Measurements from ENCODE around the gene CD151.

The CD151 gene

GRCh38 chr11:832529-833113 is at the start of gene CD151:
CD151 (plus strand) TSS chr11:832952; CDS start chr11:836070, 3,118 bp downstream.
- DNase-seq, result peak in 1 of 2 donors; percentile 69

- DNase-seq, result peak in 1 of 2 donors; percentile 47
Measured at GRCh38 chr11:783581-784015, 49.2 kb upstream of the CD151 start.

- DNase-seq, result no peak
Measured at GRCh38 chr11:786235-787083, 46.3 kb upstream of the CD151 start.

- no peak for DNase-seq
Measured at GRCh38 chr11:787084-787675, 45.6 kb upstream of the CD151 start.

- DNase-seq, result no peak
Measured at GRCh38 chr11:788009-788640, 44.6 kb upstream of the CD151 start.

- no peak for DNase-seq
Measured at GRCh38 chr11:788953-789940, 43.5 kb upstream of the CD151 start.

- DNase-seq, result peak; percentile 55 to 74
Measured at GRCh38 chr11:789943-790342, 42.8 kb upstream of the CD151 start, which contains the start of gene CEND1. CEND1 (minus strand) TSS chr11:790090; CDS start chr11:788576, 1,514 bp downstream.

- no peak for DNase-seq
Measured at GRCh38 chr11:790721-791564, 41.8 kb upstream of the CD151 start.

GRCh38 chr11:791658-792534 is 40.9 kb upstream of the CD151 start:
- DNase-seq, result no peak

GRCh38 chr11:792535-792821 is 40.3 kb upstream of the CD151 start:
- no peak for DNase-seq

GRCh38 chr11:792873-793272 is 39.9 kb upstream of the CD151 start:
- DNase-seq, result no peak

GRCh38 chr11:793556-793955 is 39.2 kb upstream of the CD151 start:
- no peak for DNase-seq

- no peak for DNase-seq
Measured at GRCh38 chr11:794013-794765, 38.6 kb upstream of the CD151 start.

GRCh38 chr11:794766-795633 is 37.8 kb upstream of the CD151 start:
- no peak for DNase-seq

- DNase-seq, result peak; percentile 85 to 86
Measured at GRCh38 chr11:795634-796564, 36.9 kb upstream of the CD151 start.

GRCh38 chr11:796565-797295 is 36.0 kb upstream of the CD151 start:
- no peak for DNase-seq
